HL-60 (cell line): Measurements from ENCODE around the gene FBXL20.

ENCODE experiments used
- DNase-seq, 2 experiments: peaks; one replicate each; pipeline ENCODE4 v3.0.0-alpha.2; 2010 to 2020; ENCODE audit warnings: low read depth in 1 of 2, low spot score in 1 of 2
- H3K27ac ChIP-seq: fragments of 250-450 bp; sonication (Bioruptor Pico); replicated peaks from 2 replicates; pipeline ENCODE4 v1.5.1; 2020; ENCODE audit warnings: mild to moderate bottlenecking, moderate library complexity
- H3K27me3 ChIP-seq: fragments of 250-450 bp; sonication (Bioruptor Pico); 2 replicates; pipeline ENCODE4 v1.5.1; 2021; ENCODE audit warnings: mild to moderate bottlenecking, moderate library complexity; ENCODE audit not compliant: insufficient read depth, poor library complexity, severe bottlenecking
- H3K4me3 ChIP-seq: replicated peaks from 2 replicates; pipeline ENCODE4 v1.5.1; 2011; ENCODE audit warnings: mild to moderate bottlenecking, control low read depth, low read length; ENCODE audit not compliant: insufficient read depth
- GABPA ChIP-seq: IDR thresholded peaks from 2 replicates; pipeline ENCODE4 v1.6.1; 2012; ENCODE audit warnings: low read depth
- POLR2AphosphoS5 ChIP-seq: IDR thresholded peaks from 2 replicates; pipeline ENCODE4 v1.6.1; 2012; ENCODE audit warnings: low read depth
- REST ChIP-seq: IDR thresholded peaks from 2 replicates; pipeline ENCODE4 v1.6.1; 2012; ENCODE audit warnings: low read depth; ENCODE audit not compliant: insufficient replicate concordance
- SPI1 ChIP-seq: IDR thresholded peaks from 2 replicates; pipeline ENCODE4 v1.6.1; 2012; ENCODE audit warnings: low read depth, mild to moderate bottlenecking, borderline replicate concordance
- TF ChIP-seq, protein P1 (sequence below): IDR thresholded peaks from one replicate; pipeline ENCODE4 v1.5.1; 2011; ENCODE audit warnings: low read length, control low read depth, inconsistent platforms; ENCODE audit not compliant: insufficient read depth

Gene FBXL20

DNA sequence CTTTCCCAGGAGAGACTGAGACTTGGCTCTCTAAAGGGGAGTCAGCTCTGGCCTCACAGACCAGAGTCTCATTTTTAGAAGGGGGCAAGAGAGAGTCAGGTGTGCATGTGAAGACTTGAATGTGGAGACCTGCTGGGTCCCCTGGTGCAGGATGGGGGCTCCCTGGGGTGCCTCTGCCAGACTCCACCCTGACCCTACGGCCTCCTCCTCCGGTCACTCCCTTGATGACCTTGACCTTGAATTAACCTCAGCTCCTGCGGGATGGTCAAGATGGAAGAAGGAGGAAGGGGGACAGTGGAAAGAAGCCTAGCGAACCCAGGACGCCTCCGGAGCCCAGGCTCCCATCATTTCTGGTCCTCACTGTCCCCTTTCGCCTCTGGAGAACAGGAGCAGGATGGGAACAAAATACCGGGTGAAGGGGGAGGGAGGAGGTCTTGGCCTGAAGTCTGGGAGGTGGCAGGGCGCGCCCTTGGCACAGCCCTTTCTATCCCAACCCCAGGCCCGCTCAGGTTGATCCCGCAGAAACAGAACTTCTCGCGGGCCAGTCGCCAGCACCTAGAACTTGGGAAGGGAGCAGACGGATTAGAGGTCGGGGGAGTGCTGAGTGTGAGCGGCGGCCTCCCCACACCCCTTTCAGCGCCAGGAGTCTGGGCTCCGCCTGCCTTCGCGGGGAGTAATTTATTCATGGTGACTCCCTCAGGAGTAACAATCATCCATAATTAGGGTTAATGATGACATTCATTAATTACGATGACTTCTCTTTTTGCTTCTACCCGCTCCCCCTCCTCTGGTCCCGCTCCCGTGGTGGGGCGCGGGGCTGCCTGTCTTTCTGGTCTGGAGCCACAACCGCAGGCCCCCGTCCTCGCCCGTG, 177.3 kb downstream of the FBXL20 start:
- Histone ChIP-seq H3K27ac (no peak overlapping the region), H3K27me3 (peaks cover 41% of the 10 kb centered on the region), H3K4me3 (no peak overlapping the region)
- TF ChIP-seq SPI1 (no peak), REST (no peak), GABPA (no peak), POLR2AphosphoS5 (no peak)
- TF ChIP-seq, protein P1, sequence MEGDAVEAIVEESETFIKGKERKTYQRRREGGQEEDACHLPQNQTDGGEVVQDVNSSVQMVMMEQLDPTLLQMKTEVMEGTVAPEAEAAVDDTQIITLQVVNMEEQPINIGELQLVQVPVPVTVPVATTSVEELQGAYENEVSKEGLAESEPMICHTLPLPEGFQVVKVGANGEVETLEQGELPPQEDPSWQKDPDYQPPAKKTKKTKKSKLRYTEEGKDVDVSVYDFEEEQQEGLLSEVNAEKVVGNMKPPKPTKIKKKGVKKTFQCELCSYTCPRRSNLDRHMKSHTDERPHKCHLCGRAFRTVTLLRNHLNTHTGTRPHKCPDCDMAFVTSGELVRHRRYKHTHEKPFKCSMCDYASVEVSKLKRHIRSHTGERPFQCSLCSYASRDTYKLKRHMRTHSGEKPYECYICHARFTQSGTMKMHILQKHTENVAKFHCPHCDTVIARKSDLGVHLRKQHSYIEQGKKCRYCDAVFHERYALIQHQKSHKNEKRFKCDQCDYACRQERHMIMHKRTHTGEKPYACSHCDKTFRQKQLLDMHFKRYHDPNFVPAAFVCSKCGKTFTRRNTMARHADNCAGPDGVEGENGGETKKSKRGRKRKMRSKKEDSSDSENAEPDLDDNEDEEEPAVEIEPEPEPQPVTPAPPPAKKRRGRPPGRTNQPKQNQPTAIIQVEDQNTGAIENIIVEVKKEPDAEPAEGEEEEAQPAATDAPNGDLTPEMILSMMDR, result no peak
- no peak for DNase-seq

GRCh38 chr17:39222866-39223834, 178.3 kb downstream of the FBXL20 start:
- no peak overlapping the region for H3K4me3 ChIP-seq
- no peak for DNase-seq
- no peak overlapping the region for H3K27ac ChIP-seq
- peaks cover 47% of the 10 kb centered on the region for H3K27me3 ChIP-seq
- TF ChIP-seq REST, result no peak
- TF ChIP-seq POLR2AphosphoS5, result no peak
- TF ChIP-seq SPI1, result no peak
- TF ChIP-seq, protein P1, result no peak

DNA sequence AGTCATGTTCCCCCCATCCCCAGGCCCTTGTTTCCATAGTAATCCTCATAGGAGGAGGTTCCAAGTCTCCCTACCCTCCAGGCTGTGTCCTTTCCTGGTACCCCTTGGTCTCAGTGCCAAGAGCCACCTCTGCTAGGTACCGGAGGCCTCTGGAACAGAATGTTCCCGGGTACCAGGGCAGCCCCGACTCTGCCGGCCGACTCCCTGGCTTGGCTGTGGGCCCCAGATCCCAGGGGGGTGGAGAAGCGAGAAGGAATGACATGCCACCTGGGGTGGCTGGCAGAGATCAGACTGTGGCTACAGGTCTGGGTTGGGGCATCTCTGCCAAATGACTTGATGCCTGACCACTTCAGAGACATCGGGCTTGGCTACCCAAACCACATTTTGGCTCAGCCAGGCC, 179.3 kb downstream of the FBXL20 start:
- peaks cover 49% of the 10 kb centered on the region for H3K27me3 ChIP-seq
- no peak for DNase-seq
- TF ChIP-seq POLR2AphosphoS5, result no peak
- TF ChIP-seq, protein P1, result no peak
- TF ChIP-seq REST, result no peak
- no peak for TF ChIP-seq SPI1
- TF ChIP-seq GABPA, result no peak
- no peak overlapping the region for H3K4me3 ChIP-seq
- no peak overlapping the region for H3K27ac ChIP-seq
